Calu3 (cell line): Measurements from ENCODE around the gene FZD1. TPM values are rescaled to one million over a fixed set of nuclear protein-coding genes. Genes with fewer than 3 reads are reported as not detected.

Experiments used
- BruUV-seq: library from RNA; stranded (reverse); fragments of 400-500 nt; replicated peaks from 2 replicates; lab custom pipeline; 2021; lab: Mats Ljungman, UMichigan
- CTCF ChIA-PET: fragments of 300-600 bp; sonication (Branson Sonifier 250); formaldehyde crosslinking; loops from one replicate; lab custom pipeline; 2022; ENCODE audit warnings: antibody characterized with exemption; lab: Charles Lee
- DNase-seq: peaks from one replicate; pipeline ENCODE4 v3.0.0; 2022
- H3K27ac Mint-ChIP-seq: one replicate; pipeline ENCODE4 v1.8.0; 2022; ENCODE audit warnings: mixed read lengths; ENCODE audit not compliant: unreplicated experiment
- H3K27me3 Mint-ChIP-seq: one replicate; pipeline ENCODE4 v1.8.0; 2022; ENCODE audit warnings: mixed read lengths; ENCODE audit not compliant: unreplicated experiment
- H3K36me3 Mint-ChIP-seq: one replicate; pipeline ENCODE4 v1.8.0; 2022; ENCODE audit warnings: mild to moderate bottlenecking, moderate library complexity, mixed read lengths; ENCODE audit not compliant: insufficient read depth, unreplicated experiment
- H3K4me1 Mint-ChIP-seq: one replicate; pipeline ENCODE4 v1.8.0; 2022; ENCODE audit warnings: mild to moderate bottlenecking, low read depth, mixed read lengths; ENCODE audit not compliant: unreplicated experiment
- H3K4me3 Mint-ChIP-seq: one replicate; pipeline ENCODE4 v1.8.0; 2022; ENCODE audit warnings: mild to moderate bottlenecking, low read depth, moderate library complexity, mixed read lengths; ENCODE audit not compliant: unreplicated experiment
- H3K9me3 Mint-ChIP-seq: one replicate; pipeline ENCODE4 v1.8.0; 2022; ENCODE audit warnings: low read depth, mixed read lengths; ENCODE audit not compliant: unreplicated experiment
- intact Hi-C: fragments of 100-400 bp; cut with micrococcal nuclease; formaldehyde crosslinking; loops from one replicate; pipeline ENCODE4 v1.10.0; 2022; ENCODE audit not compliant: unreplicated experiment
- total RNA-seq: library from RNA; stranded (reverse); gene quantifications from 2 replicates; pipeline ENCODE4 v1.2.3, GENCODE V29; 2022
- TF ChIP-seq, protein P1 (sequence below): fragments of 200-600 bp; IDR thresholded peaks from one replicate; pipeline ENCODE4 v1.8.0; 2022; ENCODE audit warnings: antibody characterized with exemption; ENCODE audit not compliant: unreplicated experiment

FZD1 gene
- total RNA-seq, 1 experiment from 2014 or later: 3.7 TPM

DNA sequence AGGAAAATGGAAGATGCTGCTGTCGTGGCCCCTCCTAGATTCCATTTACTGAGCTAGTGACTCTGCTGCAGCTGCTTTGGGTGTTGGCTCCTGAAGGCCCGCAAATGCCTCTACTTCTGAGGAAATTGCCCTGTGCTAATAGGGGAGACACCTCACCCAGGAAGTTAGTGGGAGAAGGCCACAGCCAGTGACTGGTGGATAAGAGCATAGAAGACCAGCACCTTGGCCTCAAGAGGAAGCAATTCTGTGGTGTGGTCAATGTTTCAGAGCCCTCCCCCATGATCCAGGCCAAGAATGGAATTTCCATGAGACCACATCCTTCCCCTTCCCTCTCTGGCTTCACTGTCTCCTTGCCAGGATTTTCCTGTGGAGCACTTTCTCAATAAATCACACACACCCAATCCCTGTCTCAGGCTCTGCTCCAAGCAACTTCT is 25.0 kb upstream of the FZD1 start:
- H3K36me3 Mint-ChIP-seq: no peaks in the 10 kb centered on the region
- H3K9me3 Mint-ChIP-seq: no peaks in the 10 kb centered on the region
- no peaks in the 10 kb centered on the region for H3K4me1 Mint-ChIP-seq
- CTCF ChIA-PET: interaction anchor here (1.7 kb wide), 1 partner anchor 11 kb away, joined by 6 read pairs; no protein-coding TSS in a partner anchor
- H3K4me3 Mint-ChIP-seq: no peak overlapping the region
- TF ChIP-seq, protein P1, sequence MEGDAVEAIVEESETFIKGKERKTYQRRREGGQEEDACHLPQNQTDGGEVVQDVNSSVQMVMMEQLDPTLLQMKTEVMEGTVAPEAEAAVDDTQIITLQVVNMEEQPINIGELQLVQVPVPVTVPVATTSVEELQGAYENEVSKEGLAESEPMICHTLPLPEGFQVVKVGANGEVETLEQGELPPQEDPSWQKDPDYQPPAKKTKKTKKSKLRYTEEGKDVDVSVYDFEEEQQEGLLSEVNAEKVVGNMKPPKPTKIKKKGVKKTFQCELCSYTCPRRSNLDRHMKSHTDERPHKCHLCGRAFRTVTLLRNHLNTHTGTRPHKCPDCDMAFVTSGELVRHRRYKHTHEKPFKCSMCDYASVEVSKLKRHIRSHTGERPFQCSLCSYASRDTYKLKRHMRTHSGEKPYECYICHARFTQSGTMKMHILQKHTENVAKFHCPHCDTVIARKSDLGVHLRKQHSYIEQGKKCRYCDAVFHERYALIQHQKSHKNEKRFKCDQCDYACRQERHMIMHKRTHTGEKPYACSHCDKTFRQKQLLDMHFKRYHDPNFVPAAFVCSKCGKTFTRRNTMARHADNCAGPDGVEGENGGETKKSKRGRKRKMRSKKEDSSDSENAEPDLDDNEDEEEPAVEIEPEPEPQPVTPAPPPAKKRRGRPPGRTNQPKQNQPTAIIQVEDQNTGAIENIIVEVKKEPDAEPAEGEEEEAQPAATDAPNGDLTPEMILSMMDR: no peak
- BruUV-seq: no TSS peak
- no peak overlapping the region for H3K27ac Mint-ChIP-seq
- intact Hi-C loops: no loop called here
- DNase-seq: peak; percentile 21
- no peaks in the 10 kb centered on the region for H3K27me3 Mint-ChIP-seq

DNA sequence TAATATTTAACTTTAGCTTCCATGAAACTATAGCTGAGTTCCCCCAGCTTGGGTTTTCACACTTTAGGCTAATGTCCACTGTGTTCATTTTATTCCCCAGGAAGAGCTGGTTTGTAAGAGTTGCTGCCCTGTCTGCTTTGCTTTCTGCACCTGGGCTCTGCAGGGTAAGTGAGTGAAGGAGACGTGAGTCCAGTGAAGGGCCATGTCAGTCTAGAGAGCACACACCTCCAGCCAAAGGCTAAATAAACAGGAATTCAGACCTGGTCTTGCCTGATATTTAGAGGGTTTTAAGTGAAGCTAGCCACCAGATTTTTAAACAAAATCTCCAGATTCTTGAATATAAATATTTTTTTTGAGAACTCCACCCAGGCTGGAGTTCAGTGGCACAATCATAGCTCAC is 24.5 kb upstream of the FZD1 start:
- no peaks in the 10 kb centered on the region for H3K4me1 Mint-ChIP-seq
- H3K4me3 Mint-ChIP-seq: no peak overlapping the region
- no TSS peak for BruUV-seq
- H3K9me3 Mint-ChIP-seq: no peaks in the 10 kb centered on the region
- CTCF ChIA-PET: interaction anchor here (1.7 kb wide), 1 partner anchor 10 kb away, joined by 6 read pairs; no protein-coding TSS in a partner anchor
- no peak overlapping the region for H3K27ac Mint-ChIP-seq
- intact Hi-C loops: no loop called here
- H3K27me3 Mint-ChIP-seq: no peaks in the 10 kb centered on the region
- TF ChIP-seq, protein P1: no peak
- DNase-seq: no peak
- H3K36me3 Mint-ChIP-seq: no peaks in the 10 kb centered on the region

DNA sequence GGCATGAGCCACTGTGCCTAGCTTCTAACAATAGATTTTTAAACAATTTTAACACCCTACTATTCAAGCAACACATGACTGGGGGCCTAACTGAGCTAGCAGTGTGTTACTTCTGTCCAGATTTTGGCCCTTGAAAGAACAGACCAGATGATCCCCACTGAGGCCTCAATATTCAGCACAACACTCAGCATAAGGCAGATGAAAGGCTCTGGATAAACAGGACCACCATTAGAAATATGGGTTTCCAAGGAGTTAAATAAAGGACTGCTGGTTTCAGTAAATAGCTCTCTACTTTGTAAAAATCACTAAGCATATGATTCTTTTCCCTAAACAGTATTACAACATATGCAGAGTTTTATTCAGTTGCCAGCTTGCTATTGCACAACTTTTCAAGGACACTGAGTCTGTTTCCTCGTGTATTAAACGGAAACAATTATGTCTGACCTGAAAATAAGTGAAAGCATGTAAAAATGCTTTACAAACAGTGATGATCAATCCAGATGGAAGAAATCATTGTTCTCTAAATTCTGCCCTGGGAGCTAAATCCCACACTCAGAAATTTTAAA is 23.8 kb upstream of the FZD1 start:
- no peaks in the 10 kb centered on the region for H3K4me1 Mint-ChIP-seq
- TF ChIP-seq, protein P1: no peak
- CTCF ChIA-PET: interaction anchor here (1.7 kb wide), 1 partner anchor 9 kb away, joined by 6 read pairs; no protein-coding TSS in a partner anchor
- no peaks in the 10 kb centered on the region for H3K36me3 Mint-ChIP-seq
- no peak overlapping the region for H3K27ac Mint-ChIP-seq
- H3K9me3 Mint-ChIP-seq: no peaks in the 10 kb centered on the region
- H3K27me3 Mint-ChIP-seq: no peaks in the 10 kb centered on the region
- no TSS peak for BruUV-seq
- no peak for DNase-seq
- no peak overlapping the region for H3K4me3 Mint-ChIP-seq
- intact Hi-C loops: no loop called here

DNA sequence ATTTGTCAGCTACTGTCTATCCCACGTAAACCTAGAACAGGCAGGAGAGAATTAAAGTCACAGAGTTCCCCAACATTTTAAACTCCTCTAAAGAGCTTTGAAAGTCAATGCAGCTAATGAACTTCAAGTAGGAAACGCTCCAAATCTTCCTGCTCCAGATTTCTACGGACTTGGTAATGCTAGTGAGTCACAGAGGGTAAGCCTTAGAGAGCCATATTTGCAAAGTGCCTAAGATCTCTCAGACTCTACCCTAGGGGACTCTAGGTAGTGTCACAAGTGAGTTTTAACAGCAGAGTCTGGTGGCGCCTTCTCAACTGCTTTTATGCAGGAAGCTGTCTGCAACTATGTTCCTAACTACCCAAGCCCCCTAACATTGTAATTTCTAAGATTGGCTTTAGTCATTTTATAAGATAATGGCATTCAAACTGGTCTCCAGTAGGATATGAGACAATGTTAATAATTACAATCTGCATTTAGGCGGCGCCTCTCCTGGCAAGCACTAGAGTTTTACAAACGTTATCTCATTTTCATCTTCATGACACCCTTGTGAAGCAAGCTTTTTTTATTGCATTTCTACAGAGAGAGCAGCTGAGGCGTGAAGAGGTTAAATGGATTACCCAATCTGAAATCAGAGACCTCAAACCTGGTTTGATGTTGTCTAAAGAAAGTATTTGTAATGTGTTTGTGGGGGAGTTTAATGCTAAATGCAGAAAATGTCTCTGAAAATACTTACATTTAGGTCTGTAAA is 22.0 kb upstream of the FZD1 start:
- DNase-seq: no peak
- H3K4me3 Mint-ChIP-seq: no peak overlapping the region
- intact Hi-C loops: no loop called here

More for the DNA sequence above, 22.0 kb upstream of the FZD1 start:
- Mint-ChIP-seq H3K27ac (no peak overlapping the region), H3K9me3 (no peaks in the 10 kb centered on the region), H3K36me3 (no peaks in the 10 kb centered on the region), H3K27me3 (no peaks in the 10 kb centered on the region), H3K4me1 (no peaks in the 10 kb centered on the region)
- CTCF ChIA-PET: no interaction called here
- no TSS peak for BruUV-seq
- TF ChIP-seq, protein P1: no peak
